Right atrium auricular region (tissue), 2 donors: ENCODE measurements around the gene PRKCE. TPM values are rescaled to one million over a fixed set of nuclear protein-coding genes. Genes with fewer than 3 reads are reported as not detected.

Experiments used
- DNase-seq: peaks from one replicate; pipeline ENCODE4 v3.0.0-alpha.2; 2019; ENCODE audit warnings: low spot score
- H3K27ac ChIP-seq, 2 donors: fragments of 200-600 bp; sonication (generic); 1 replicate in 1 of 2; 2 replicates in 1 of 2; pipeline ENCODE4 v1.5.1; 2016 to 2019
- H3K27me3 ChIP-seq, 2 donors: fragments of 200-600 bp; sonication (generic); one replicate each; pipeline versions ENCODE4 v1.5.1 to v1.6.0; 2017 to 2019
- H3K36me3 ChIP-seq: fragments of 200-600 bp; sonication (generic); one replicate; pipeline ENCODE4 v1.5.1; 2016
- H3K4me1 ChIP-seq, 2 donors: fragments of 200-600 bp; sonication (generic); one replicate each; pipeline versions ENCODE4 v1.5.1 to v1.6.0; 2017 to 2019
- H3K4me3 ChIP-seq, 2 donors: fragments of 200-600 bp; sonication (generic); 1 replicate in 1 of 2; 2 replicates in 1 of 2; pipeline ENCODE4 v1.5.1; 2017 to 2019; ENCODE audit warnings: mild to moderate bottlenecking in 1 of 2, moderate library complexity in 1 of 2
- H3K9me3 ChIP-seq, 2 donors: fragments of 200-600 bp; sonication (generic); one replicate each; pipeline ENCODE4 v1.5.1; 2019
- CTCF ChIP-seq, 2 donors: fragments of 200-600 bp; sonication (generic); IDR thresholded peaks; one replicate each; pipeline ENCODE4 v1.5.1; 2019; ENCODE audit warnings: antibody characterized with exemption in 2 of 2
- total RNA-seq, 2 donors: library from RNA; depleted of rRNA; stranded (reverse); fragments of >200 nt; gene quantifications; one replicate each; pipeline ENCODE4 v1.1.0, GENCODE V29; 2016

The PRKCE gene
- total RNA-seq, 2 donors from 2014 or later: 7.2 to 11.8 TPM

DNA sequence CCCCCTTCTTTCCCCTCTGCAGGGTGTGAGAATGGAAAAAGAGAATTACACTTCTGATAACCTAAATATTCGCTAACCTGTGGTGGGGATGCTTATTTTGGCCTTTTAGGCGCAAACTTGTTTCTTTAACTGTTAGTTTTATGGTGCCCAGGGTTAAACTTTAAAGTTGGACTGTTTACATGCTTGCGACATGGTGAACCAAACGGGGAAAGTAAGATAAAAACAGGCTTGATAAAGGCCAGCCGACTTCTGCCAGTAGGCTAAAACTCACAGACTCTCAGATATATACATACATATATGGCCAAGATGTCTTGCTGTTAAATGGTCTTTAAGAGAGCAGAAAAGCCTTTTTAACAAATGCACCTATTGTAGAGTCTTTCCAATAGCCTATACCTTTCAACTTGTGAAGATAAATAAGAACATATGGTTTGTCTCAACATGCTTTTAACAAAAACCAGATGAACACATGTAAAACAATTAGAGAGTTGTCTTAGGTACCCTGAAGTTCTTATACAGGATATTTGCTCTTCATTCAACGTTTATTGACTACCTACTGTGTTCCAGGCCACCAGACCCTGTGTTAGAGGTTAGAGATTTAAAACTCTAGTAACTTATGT lies 29.0 kb downstream of the PRKCE start:
- H3K4me1 ChIP-seq: peaks cover 0 to 53% of the 10 kb centered on the region in 2 donors
- no peak for TF ChIP-seq CTCF (IDR thresholded peaks at IDR 0.05)
- H3K4me3 ChIP-seq: no peak overlapping the region
- H3K27me3 ChIP-seq: no peaks in the 10 kb centered on the region
- H3K9me3 ChIP-seq: no peaks in the 10 kb centered on the region
- H3K36me3 ChIP-seq: no peaks in the 10 kb centered on the region
- H3K27ac ChIP-seq: no peak overlapping the region
- DNase-seq: no peak

DNA sequence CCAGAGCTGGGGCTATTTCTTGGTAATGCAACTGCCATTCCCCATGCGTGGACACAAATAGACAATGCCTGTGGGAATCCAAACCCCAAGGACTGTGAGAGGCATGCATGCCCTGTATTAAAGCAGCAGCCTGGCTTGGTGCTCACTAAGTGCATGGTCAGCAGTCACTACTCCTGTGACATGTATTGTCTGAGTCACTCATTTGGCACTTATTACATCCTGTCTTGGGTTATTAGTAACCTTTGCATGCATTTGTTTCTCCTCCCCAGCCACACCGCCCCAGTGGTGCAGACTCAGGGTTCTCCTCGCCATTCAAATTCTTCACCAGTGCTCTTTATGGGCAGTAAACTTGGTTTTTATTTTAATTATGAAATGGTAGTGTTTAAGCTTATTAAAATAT lies 30.2 kb downstream of the PRKCE start:
- Histone ChIP-seq H3K9me3 (no peaks in the 10 kb centered on the region), H3K36me3 (no peaks in the 10 kb centered on the region), H3K4me1 (peaks cover 0 to 47% of the 10 kb centered on the region in 2 donors), H3K4me3 (no peak overlapping the region), H3K27me3 (no peaks in the 10 kb centered on the region), H3K27ac (no peak overlapping the region)
- DNase-seq: no peak
- TF ChIP-seq CTCF (IDR thresholded peaks at IDR 0.05): no peak

DNA sequence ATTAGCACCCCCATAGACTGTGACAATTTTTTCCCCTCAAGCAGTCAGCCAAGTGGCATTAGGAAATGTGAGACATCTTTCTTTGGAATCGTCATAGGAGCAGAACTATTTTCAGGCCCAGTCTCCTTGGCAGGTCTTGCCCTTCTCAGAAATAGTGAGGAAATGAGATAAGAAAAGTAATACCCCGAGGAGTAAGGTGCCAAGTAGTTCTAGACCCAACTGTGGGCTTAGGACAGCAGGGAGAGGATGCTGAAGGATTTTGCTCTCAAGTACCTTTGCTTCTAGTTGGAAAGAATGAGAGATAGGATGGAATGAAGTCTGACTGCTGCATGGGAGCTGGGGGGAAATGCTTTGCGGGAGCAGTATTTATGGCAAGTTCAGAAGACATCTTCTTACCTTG lies 31.8 kb downstream of the PRKCE start:
- Histone ChIP-seq H3K4me3 (no peak overlapping the region), H3K36me3 (no peaks in the 10 kb centered on the region), H3K27ac (no peak overlapping the region), H3K27me3 (no peaks in the 10 kb centered on the region), H3K4me1 (peaks cover 0 to 47% of the 10 kb centered on the region in 2 donors), H3K9me3 (no peaks in the 10 kb centered on the region)
- no peak for TF ChIP-seq CTCF (IDR thresholded peaks at IDR 0.05)
- no peak for DNase-seq

GRCh38 chr2:45684756-45685155 lies 33.3 kb downstream of the PRKCE start:
- peaks cover 0 to 47% of the 10 kb centered on the region in 2 donors for H3K4me1 ChIP-seq
- H3K27ac ChIP-seq: no peak overlapping the region
- no peaks in the 10 kb centered on the region for H3K9me3 ChIP-seq
- no peaks in the 10 kb centered on the region for H3K27me3 ChIP-seq
- TF ChIP-seq CTCF (IDR thresholded peaks at IDR 0.05): no peak
- no peak for DNase-seq
- no peak overlapping the region for H3K4me3 ChIP-seq
- H3K36me3 ChIP-seq: no peaks in the 10 kb centered on the region

DNA sequence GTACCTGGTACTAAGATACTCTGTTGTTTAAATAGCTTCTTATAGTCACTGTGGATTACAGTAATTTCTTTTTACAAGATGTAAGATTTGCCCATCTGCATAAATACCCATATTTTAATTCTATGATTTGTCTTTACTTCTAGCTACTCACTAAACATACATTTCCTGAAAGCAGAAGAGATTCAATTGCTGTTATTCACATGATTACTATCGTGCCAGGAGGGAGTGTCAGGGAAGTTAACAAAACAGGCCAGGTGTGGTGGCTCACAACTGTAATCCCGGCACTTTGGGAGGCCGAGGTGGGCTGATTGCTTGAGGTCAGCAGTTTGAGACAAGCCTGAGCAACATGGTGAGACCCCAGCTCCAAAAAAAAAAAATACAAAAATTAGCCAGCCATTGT lies 33.8 kb downstream of the PRKCE start:
- H3K4me1 ChIP-seq: peaks cover 0 to 42% of the 10 kb centered on the region in 2 donors
- no peaks in the 10 kb centered on the region for H3K27me3 ChIP-seq
- no peaks in the 10 kb centered on the region for H3K9me3 ChIP-seq
- TF ChIP-seq CTCF (IDR thresholded peaks at IDR 0.05): no peak
- H3K4me3 ChIP-seq: no peak overlapping the region
- no peaks in the 10 kb centered on the region for H3K36me3 ChIP-seq
- no peak for DNase-seq
- H3K27ac ChIP-seq: no peak overlapping the region

DNA sequence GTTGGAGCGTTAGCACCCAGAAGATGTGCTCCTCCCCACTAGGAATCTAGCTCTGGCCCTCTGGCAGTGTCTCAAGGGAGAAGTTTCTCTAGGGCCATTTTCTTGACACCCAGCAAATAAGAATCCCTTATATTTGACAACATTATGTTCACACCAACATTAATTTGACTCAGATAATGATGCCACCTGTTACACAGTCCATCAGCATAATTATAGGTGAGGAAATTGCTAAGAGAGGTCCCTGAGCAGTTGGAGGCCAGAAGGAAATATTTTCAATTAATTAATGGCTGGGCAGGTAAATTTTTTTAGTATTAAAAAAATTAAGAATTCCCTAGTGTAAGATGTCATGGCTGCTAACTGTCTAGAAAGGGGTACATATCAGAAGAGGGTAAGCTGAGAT lies 36.5 kb downstream of the PRKCE start:
- peaks cover 0 to 46% of the 10 kb centered on the region in 2 donors for H3K4me1 ChIP-seq
- no peaks in the 10 kb centered on the region for H3K36me3 ChIP-seq
- DNase-seq: no peak
- no peak overlapping the region for H3K27ac ChIP-seq
- no peak overlapping the region for H3K4me3 ChIP-seq
- TF ChIP-seq CTCF (IDR thresholded peaks at IDR 0.05): no peak
- H3K27me3 ChIP-seq: no peaks in the 10 kb centered on the region
- H3K9me3 ChIP-seq: no peaks in the 10 kb centered on the region
